ENCODE data around the gene CD6.

DNA sequence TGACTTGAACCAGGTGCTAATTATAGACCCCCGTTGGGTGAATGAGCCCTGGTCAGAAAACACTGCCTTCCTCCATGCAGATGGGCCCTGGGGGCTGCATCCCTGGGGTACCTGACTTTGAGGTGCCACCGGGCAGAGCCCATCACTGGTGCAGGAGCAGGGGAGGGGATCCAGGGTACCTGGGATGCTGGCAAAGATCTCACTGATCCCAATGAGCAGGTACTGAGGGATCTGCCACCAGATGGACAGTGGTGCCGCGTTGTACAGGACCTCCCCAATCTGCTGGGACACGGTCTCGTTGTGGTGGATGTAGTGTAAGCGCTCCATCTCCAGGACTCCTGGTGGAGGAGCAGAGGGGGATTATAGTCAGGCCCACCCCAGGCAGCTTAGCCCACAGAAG lies 32.2 kb upstream of the CD6 start:
- TF ChIP-seq ZNF629 (tag by site-specific recombination; IDR thresholded peaks at IDR 0.05), result no peak
- TF ChIP-seq MYNN (tag by site-specific recombination; IDR thresholded peaks at IDR 0.05; ENCODE audit: borderline replicate concordance), result no peak

Measured in HEK293 (cell line).